Lung (tissue), 12 donors: ENCODE results near the gene ADNP. TPM values are rescaled to one million over a fixed set of nuclear protein-coding genes. Genes with fewer than 3 reads are reported as not detected.

Experiments used
- ATAC-seq: fragments of 200-7000 bp; cut with Tn5 transposase; one replicate; pipeline ENCODE4 v1.9.1; 2020; ENCODE audit warnings: moderate number of reproducible peaks; ENCODE audit not compliant: insufficient read depth, low FRiP score
- DNase-seq, 3 donors: peaks; one replicate each; pipeline ENCODE4 v3.0.0-alpha.2; 2013 to 2017
- H3K27ac ChIP-seq, 2 donors: one replicate each; pipeline ENCODE4 v1.5.1; 2013; ENCODE audit warnings: mild to moderate bottlenecking in 2 of 2, moderate library complexity in 2 of 2, control low read depth in 1 of 2, inconsistent platforms in 1 of 2, low read depth in 1 of 2, low read length in 1 of 2
- H3K27me3 ChIP-seq, 3 donors: one replicate each; pipeline ENCODE4 v1.5.1; 2013; ENCODE audit warnings: low read length in 2 of 3; ENCODE audit not compliant: control insufficient read depth in 3 of 3, insufficient read depth in 3 of 3
- H3K36me3 ChIP-seq, 4 donors: one replicate each; pipeline ENCODE4 v1.5.1; 2013; ENCODE audit warnings: low read length in 4 of 4, mild to moderate bottlenecking in 1 of 4, moderate library complexity in 1 of 4; ENCODE audit not compliant: control insufficient read depth in 4 of 4, insufficient read depth in 4 of 4
- H3K4me1 ChIP-seq, 5 donors: one replicate each; pipeline ENCODE4 v1.5.1; 2013; ENCODE audit warnings: low read length in 5 of 5, mild to moderate bottlenecking in 2 of 5, moderate library complexity in 1 of 5; ENCODE audit not compliant: control insufficient read depth in 5 of 5, insufficient read depth in 5 of 5
- H3K4me3 ChIP-seq: one replicate; pipeline ENCODE4 v1.5.1; 2013; ENCODE audit warnings: mild to moderate bottlenecking, control low read depth, moderate library complexity
- H3K9ac ChIP-seq, 2 donors: one replicate each; pipeline ENCODE4 v1.5.1; 2013; ENCODE audit warnings: low read length in 2 of 2, control low read depth in 1 of 2; ENCODE audit not compliant: insufficient read depth in 1 of 2
- H3K9me3 ChIP-seq, 4 donors: one replicate each; pipeline ENCODE4 v1.5.1; 2013; ENCODE audit warnings: low read length in 3 of 4, mild to moderate bottlenecking in 1 of 4, moderate library complexity in 1 of 4; ENCODE audit not compliant: control insufficient read depth in 4 of 4, insufficient read depth in 3 of 4
- CTCF ChIP-seq: IDR thresholded peaks from 2 replicates; pipeline ENCODE4 v1.5.1; 2012; ENCODE audit warnings: mild to moderate bottlenecking; ENCODE audit errors: control extremely low read depth, extremely low read depth
- WGBS, 2 donors: extraction: QIAGEN DNeasy Blood & Tissue Kit; methylation state at CpG; one replicate each; pipeline ENCODE4 v1.1.7; 2013; 5-methylcytosine and 5-hydroxymethylcytosine counted together
- polyA plus RNA-seq, 2 donors: library from polyadenylated mRNA; stranded (reverse); fragments of 200-250 nt; gene quantifications; one replicate each; pipeline ENCODE4 v1.2.1, GENCODE V29; 2013
- total RNA-seq, 2 donors: library from RNA; depleted of rRNA in 1 of 2; stranded (reverse); fragments of >200 nt in 1 of 2; gene quantifications; one replicate each; pipeline ENCODE4 v1.2.1, GENCODE V29; 2014 to 2021
- donor health status: control.
- donor health status: control.
- donor health status: Bipolar disorder and iron deficiency.
- donor health status: healthy.
- donor health status: DM: yes; HTN: yes; CAD: no.

The ADNP gene
- total and polyA plus RNA-seq, 4 donors: 18.0 to 81.5 (median 41.5) TPM

- WGBS, 2 donors: 47 to 53% methylated on average over 1 of the region's 1 CpG
- DNase-seq: no peak
Measured at GRCh38 chr20:50926530-50926929, 4.7 kb downstream of the ADNP start.

GRCh38 chr20:50924261-50924920 lies 6.8 kb downstream of the ADNP start:
- ATAC-seq (no peak), DNase-seq (no peak)
- Histone ChIP-seq H3K27ac (no peak overlapping the region), H3K27me3 (no peaks in the 10 kb centered on the region), H3K36me3 (peaks cover 0 to 8% (median 2%) of the 10 kb centered on the region in 4 donors), H3K9ac (no peak overlapping the region), H3K9me3 (no peaks in the 10 kb centered on the region), H3K4me1 (peaks cover 11 to 37% (median 12%) of the 10 kb centered on the region in 5 donors), H3K4me3 (no peak overlapping the region)
- WGBS, 2 donors: 59 to 66% methylated on average over 2 of the region's 2 CpGs
- no peak for TF ChIP-seq CTCF

More at GRCh38 chr20:50926530-50926929, 4.7 kb downstream of the ADNP start:
- H3K27me3 ChIP-seq: no peaks in the 10 kb centered on the region
- peaks cover 0 to 5% (median 2%) of the 10 kb centered on the region in 4 donors for H3K36me3 ChIP-seq
- no peak overlapping the region for H3K9ac ChIP-seq
- no peak overlapping the region for H3K4me3 ChIP-seq
- H3K27ac ChIP-seq: no peak overlapping the region
- TF ChIP-seq CTCF: no peak
- ATAC-seq: no peak
- H3K4me1 ChIP-seq: peaks cover 8 to 33% (median 12%) of the 10 kb centered on the region in 5 donors
- no peaks in the 10 kb centered on the region for H3K9me3 ChIP-seq

GRCh38 chr20:50921803-50922501 lies 9.3 kb downstream of the ADNP start:
- Histone ChIP-seq H3K4me3 (no peak overlapping the region), H3K27me3 (no peaks in the 10 kb centered on the region), H3K36me3 (peaks cover 0 to 9% (median 1%) of the 10 kb centered on the region in 4 donors), H3K9me3 (no peaks in the 10 kb centered on the region), H3K9ac (no peak overlapping the region), H3K4me1 (peaks cover 7 to 28% (median 12%) of the 10 kb centered on the region in 5 donors), H3K27ac (peak overlapping the region in 1 of 2 donors; percentile 55)
- ATAC-seq: peak; percentile 43
- no peak for TF ChIP-seq CTCF
- WGBS, 2 donors: 67 to 79% methylated on average over 8 of the region's 8 CpGs
- peak; percentile 24 to 70 (median 39) for DNase-seq
